ENCODE measurements around the gene EYS.

- TF ChIP-seq CTCF (IDR thresholded peaks at IDR 0.05): no peak
- TF ChIP-seq EP300 (IDR thresholded peaks at IDR 0.05): no peak
Measured at GRCh38 chr6:64812138-64812537, 894.9 kb downstream of the EYS start.
